GM12878 (cell line): ENCODE data around the gene CCR7. TPM values are rescaled to one million over a fixed set of nuclear protein-coding genes. Genes with fewer than 3 reads are reported as not detected.

Experiments
- ATAC-seq: fragments of 200-7000 bp; cut with Tn5 transposase; 3 replicates; pipeline ENCODE4 v1.9.1; 2020; ENCODE audit warnings: mild to moderate bottlenecking, moderate library complexity
- BruUV-seq: library from RNA; stranded (reverse); fragments of 400-500 nt; replicated peaks from 2 replicates; lab custom pipeline; 2021; lab: Mats Ljungman, UMichigan
- CTCF ChIA-PET: fragments of 300-600 bp; sonication (Branson Sonifier 250); formaldehyde crosslinking; extraction: SDS; loops from one replicate; lab custom pipeline; 2021; ENCODE audit warnings: inconsistent platforms; lab: Yijun Ruan, JAX
- POLR2A ChIA-PET: fragments of 350-600 bp; formaldehyde crosslinking; extraction: SDS; loops from one replicate; lab custom pipeline; 2021; ENCODE audit warnings: inconsistent platforms; lab: Charles Lee
- RAD21 ChIA-PET: fragments of 300-600 bp; sonication (Branson Sonifier 250); formaldehyde crosslinking; loops from one replicate; lab custom pipeline; 2023; ENCODE audit warnings: antibody characterized with exemption; ENCODE audit not compliant: unreplicated experiment; lab: Charles Lee
- SMC1A ChIA-PET: fragments of 300-600 bp; sonication (Branson Sonifier 250); formaldehyde crosslinking; loops from one replicate; lab custom pipeline; 2023; ENCODE audit not compliant: unreplicated experiment, uncharacterized antibody; lab: Charles Lee
- DNase-seq: peaks from one replicate; pipeline ENCODE4 v3.0.0-alpha.2; 2011; ENCODE audit warnings: low read depth, low spot score
- FAIRE-seq: peaks from 3 replicates; lab custom pipeline; 2011; peaks lifted over from hg19 to GRCh38; lab: Jason Lieb, UNC
- H2AFZ ChIP-seq: 2 replicates; pipeline ENCODE4 v1.6.0; 2011; ENCODE audit warnings: low read depth, low read length, control low read depth; ENCODE audit not compliant: control insufficient read depth
- H3K27ac ChIP-seq: 2 replicates; pipeline ENCODE4 v1.5.1; 2011; ENCODE audit warnings: control low read depth; ENCODE audit not compliant: control insufficient read depth, insufficient read depth
- H3K27me3 ChIP-seq, 2 experiments: replicated peaks in 1 of 2; 2 replicates each; pipeline versions ENCODE4 v1.6.0 to v1.6.1; 2011; ENCODE audit warnings: low read length in 1 of 2; ENCODE audit not compliant: control insufficient read depth in 2 of 2, insufficient read depth in 2 of 2
- H3K36me3 ChIP-seq, 2 experiments: 2 replicates each; pipeline ENCODE4 v1.5.1; 2011; ENCODE audit warnings: low read length in 1 of 2; ENCODE audit not compliant: control insufficient read depth in 2 of 2, insufficient read depth in 2 of 2
- H3K4me1 ChIP-seq: 2 replicates; pipeline ENCODE4 v1.6.1; 2011; ENCODE audit warnings: mild to moderate bottlenecking, low read length, moderate library complexity, mixed read lengths; ENCODE audit not compliant: control insufficient read depth, insufficient read depth
- H3K4me2 ChIP-seq: 2 replicates; pipeline ENCODE4 v1.6.0; 2011; ENCODE audit warnings: control low read depth; ENCODE audit not compliant: control insufficient read depth, insufficient read depth
- H3K4me3 ChIP-seq: fragments of 200-600 bp; sonication (generic); 2 replicates; pipeline ENCODE4 v1.5.1; 2016
- H3K79me2 ChIP-seq: 2 replicates; pipeline ENCODE4 v1.6.0; 2011; ENCODE audit warnings: low read length; ENCODE audit not compliant: control insufficient read depth, insufficient read depth
- H3K9ac ChIP-seq: 2 replicates; pipeline ENCODE4 v1.8.0; 2011; ENCODE audit warnings: low read length, control low read depth, mixed read lengths; ENCODE audit not compliant: control insufficient read depth, insufficient read depth
- H3K9me3 ChIP-seq: replicated peaks from 3 replicates; pipeline ENCODE4 v1.5.1; 2011; ENCODE audit warnings: mild to moderate bottlenecking, low read length; ENCODE audit not compliant: control insufficient read depth, insufficient read depth
- H4K20me1 ChIP-seq: 2 replicates; pipeline ENCODE4 v1.6.0; 2011; ENCODE audit not compliant: control insufficient read depth, insufficient read depth
- CHD2 ChIP-seq: IDR thresholded peaks from 2 replicates; pipeline ENCODE4 v1.6.1; 2011; ENCODE audit warnings: low read depth, low read length, improper control_type of control experiment, borderline replicate concordance
- CREM ChIP-seq: IDR thresholded peaks from 2 replicates; pipeline ENCODE4 v1.6.1; 2014; ENCODE audit warnings: antibody characterized with exemption, low read depth
- EP300 ChIP-seq, 2 experiments: fragments of 150-350 bp in 1 of 2; IDR thresholded peaks; 2 replicates each; pipeline ENCODE4 v1.6.1; 2011 to 2012; ENCODE audit warnings: low read depth in 2 of 2, low read length in 2 of 2, borderline replicate concordance in 1 of 2, improper control_type of control experiment in 1 of 2, inconsistent platforms in 1 of 2; ENCODE audit not compliant: control insufficient read depth in 1 of 2
- ETV6 ChIP-seq, 2 experiments: fragments of 450-650 bp in 1 of 2; IDR thresholded peaks in 1 of 2; conservative IDR thresholded peaks in 1 of 2; 2 replicates each; pipeline ENCODE4 v1.6.1; 2014; ENCODE audit warnings: antibody characterized with exemption in 1 of 2, borderline replicate concordance in 1 of 2, low read depth in 1 of 2, mild to moderate bottlenecking in 1 of 2, moderate library complexity in 1 of 2
- GABPA ChIP-seq: IDR thresholded peaks from 2 replicates; pipeline ENCODE4 v1.6.1; 2014; ENCODE audit warnings: antibody characterized with exemption, low read depth, mild to moderate bottlenecking, inconsistent platforms
- IRF3 ChIP-seq: fragments of 450-650 bp; IDR thresholded peaks from 2 replicates; pipeline ENCODE4 v1.6.1; 2014; ENCODE audit warnings: mild to moderate bottlenecking
- JUNB ChIP-seq: IDR thresholded peaks from 2 replicates; pipeline ENCODE4 v1.6.1; 2016; ENCODE audit warnings: antibody characterized with exemption, mild to moderate bottlenecking
- LARP7 ChIP-seq: fragments of 450-650 bp; IDR thresholded peaks from 2 replicates; pipeline ENCODE4 v1.6.1; 2017; ENCODE audit warnings: mild to moderate bottlenecking
- MEF2A ChIP-seq: IDR thresholded peaks from 2 replicates; pipeline ENCODE4 v1.6.1; 2011; ENCODE audit warnings: low read depth, mild to moderate bottlenecking, low read length, moderate library complexity; ENCODE audit not compliant: insufficient read depth
- MEF2B ChIP-seq: fragments of 450-650 bp; IDR thresholded peaks from 2 replicates; pipeline ENCODE4 v1.6.1; 2018; ENCODE audit warnings: mild to moderate bottlenecking, moderate library complexity; ENCODE audit not compliant: partially characterized antibody, poor library complexity, severe bottlenecking
- NBN ChIP-seq: fragments of 450-650 bp; IDR thresholded peaks from 2 replicates; pipeline ENCODE4 v1.6.1; 2016
- NR2C2 ChIP-seq: IDR thresholded peaks from 2 replicates; pipeline ENCODE4 v1.6.1; 2011; ENCODE audit warnings: borderline replicate concordance, low read depth; ENCODE audit not compliant: control insufficient read depth, insufficient read length
- NRF1 ChIP-seq: conservative IDR thresholded peaks from 2 replicates; pipeline ENCODE4 v1.6.1; 2011; ENCODE audit warnings: mild to moderate bottlenecking, low read depth, low read length, improper control_type of control experiment
- PKNOX1 ChIP-seq: fragments of 450-650 bp; IDR thresholded peaks from 2 replicates; pipeline ENCODE4 v1.6.1; 2016; ENCODE audit warnings: mild to moderate bottlenecking
- PML ChIP-seq: IDR thresholded peaks from 2 replicates; pipeline ENCODE4 v1.6.1; 2012; ENCODE audit warnings: low read length, inconsistent platforms
- TCF3 ChIP-seq: IDR thresholded peaks from 2 replicates; pipeline ENCODE4 v1.6.1; 2012; ENCODE audit warnings: low read depth, mild to moderate bottlenecking, low read length, borderline replicate concordance; ENCODE audit not compliant: insufficient read depth
- ZNF274 ChIP-seq: IDR thresholded peaks from one replicate; pipeline ENCODE4 v1.8.0; 2011; ENCODE audit not compliant: insufficient read length, insufficient read depth
- WGBS: methylation state at CpG from one replicate; pipeline ENCODE4 v1.1.6; 2016; ENCODE audit warnings: low lambda C conversion rate; ENCODE audit not compliant: insufficient replicate concordance, insufficient coverage; ENCODE audit errors: missing lambda C conversion rate; 5-methylcytosine and 5-hydroxymethylcytosine counted together
- in situ Hi-C: fragments of 300-500 bp; cut with MboI; formaldehyde crosslinking; loops from 9 replicates; pipeline ENCODE4 v1.14.3; 2018; ENCODE audit warnings: mixed read lengths
- intact Hi-C: fragments of 100-400 bp; cut with micrococcal nuclease; formaldehyde crosslinking; loops from one replicate; pipeline ENCODE4 v1.14.2; 2022; ENCODE audit not compliant: unreplicated experiment
- polyA plus RNA-seq, 11 experiments: library from polyadenylated mRNA; depleted of rRNA in 4 of 11; unstranded in 6 of 11; stranded (reverse) in 5 of 11; fragments of >200 nt; fragmentation: Nextera tagmentation in 4 of 11; fragmentation: Illumina TruSeq in 1 of 11; extraction: Ambion mirVana in 4 of 11; extraction: Trizol in 1 of 11; gene quantifications; 1 replicate in 1 of 11; 2 replicates in 10 of 11; pipeline versions ENCODE4 v1.2.1 to v1.2.3, GENCODE V29; 2011 to 2016; ENCODE audit warnings: inconsistent platforms in 2 of 11, missing spikeins in 2 of 11, low read depth in 1 of 11
- total RNA-seq, 4 experiments: library from RNA; depleted of rRNA in 3 of 4; stranded (reverse); fragments of >200 nt in 3 of 4; fragmentation: Illumina TruSeq in 1 of 4; extraction: Trizol in 1 of 4; gene quantifications; 2 replicates each; pipeline versions ENCODE4 v1.2.1 to v1.2.3, GENCODE V29; 2013 to 2021

CCR7 gene
- total and polyA plus RNA-seq, 10 of the 15 experiments (the other 5 are each of a cell fraction or from before 2014, with no cell fraction given) = 131 to 1,171 (median 260) TPM

GRCh38 chr17:40560592-40561293, 4.5 kb downstream of the CCR7 start:
- peak; percentile 99 for FAIRE-seq
- Histone ChIP-seq H3K36me3 (peaks cover 17 to 35% of the 10 kb centered on the region in 2 experiments; a peak in 3 of 4 replicates), H3K4me1 (peaks cover 30% of the 10 kb centered on the region), H3K79me2 (peaks cover 62% of the 10 kb centered on the region), H3K27me3 (no peaks in the 10 kb centered on the region), H3K9ac (peak overlapping the region; percentile 90), H4K20me1 (peaks cover 5% of the 10 kb centered on the region), H2AFZ (no peak overlapping the region), H3K4me2 (peak overlapping the region; percentile 83), H3K4me3 (peak overlapping the region; percentile 93), H3K9me3 (no peaks in the 10 kb centered on the region), H3K27ac (peak overlapping the region; percentile 98)
- in situ Hi-C loops = loop anchor here (5.0 kb wide), 1 partner anchor 42 kb away; no protein-coding TSS in a partner anchor
- no TSS peak for BruUV-seq
- ChIA-PET CTCF (interaction anchor here (0.6 to 12.8 kb wide), 28 partner anchors 11 to 1066 kb away, joined by 3 to 318 read pairs (median 5); partner anchors contain the start of genes IGFBP4, RARA and TOP2A), SMC1A (interaction anchor here (0.9 to 21.2 kb wide), 22 partner anchors 12 to 258 kb away, joined by 3 to 430 read pairs (median 5); partner anchors contain the start of genes GJD3 and TOP2A), POLR2A (interaction anchor here (0.6 to 9.5 kb wide), 13 partner anchors 11 to 258 kb away, joined by 3 to 97 read pairs (median 40); no protein-coding TSS in a partner anchor), RAD21 (interaction anchor here (0.6 to 21.1 kb wide), 21 partner anchors 9 to 1103 kb away, joined by 3 to 514 read pairs (median 7); partner anchors contain the start of genes IGFBP4 and TOP2A)
- intact Hi-C loops = loop anchor here (1.0 to 10.0 kb wide), 4 partner anchors 20 to 164 kb away; no protein-coding TSS in a partner anchor
- peak; percentile 96 for DNase-seq
- 1% methylated on average over 24 of the region's 24 CpGs for WGBS
- peak; percentile 45 for ATAC-seq
- TF ChIP-seq CREM (peak; percentile 93), JUNB (peak; percentile 87), MEF2B (peak; percentile 61), NBN (peak; percentile 58; the same call in 1 of the 2 replicates), GABPA (peak; percentile 57), PKNOX1 (peak; percentile 78), NR2C2 (no peak), TCF3 (peak; percentile 92; the same call in 1 of the 2 replicates), MEF2A (peak; percentile 82), PML (peak; percentile 91), ETV6 (conservative IDR thresholded peaks at IDR 0.05 in 1 of 2, IDR thresholded peaks at IDR 0.05 in 1 of 2; ENCODE audit: borderline replicate concordance in 1 of 2, low read depth in 1 of 2) (peak in 1 of 2 experiments; percentile 59; a peak in 1 of 4 replicates), IRF3 (no peak), ZNF274 (no peak), LARP7 (no peak), EP300 (IDR thresholded peaks at IDR 0.05; ENCODE audit: borderline replicate concordance in 1 of 2, control insufficient read depth in 1 of 2, low read depth in 2 of 2, low read length in 2 of 2) (peak; percentile 89), NRF1 (no peak), CHD2 (peak; percentile 75)
